SKM-1 (cell line): ENCODE measurements around the gene RNF212.
A peak's percentile ranks its signal among the peaks of the same experiment; 100 is the strongest.

Source experiments
- DNase-seq: peaks from one replicate; lab custom pipeline; 2025; ENCODE audit not compliant: unreplicated experiment; lab: John Stamatoyannopoulos, UW

RNF212 gene

DNA sequence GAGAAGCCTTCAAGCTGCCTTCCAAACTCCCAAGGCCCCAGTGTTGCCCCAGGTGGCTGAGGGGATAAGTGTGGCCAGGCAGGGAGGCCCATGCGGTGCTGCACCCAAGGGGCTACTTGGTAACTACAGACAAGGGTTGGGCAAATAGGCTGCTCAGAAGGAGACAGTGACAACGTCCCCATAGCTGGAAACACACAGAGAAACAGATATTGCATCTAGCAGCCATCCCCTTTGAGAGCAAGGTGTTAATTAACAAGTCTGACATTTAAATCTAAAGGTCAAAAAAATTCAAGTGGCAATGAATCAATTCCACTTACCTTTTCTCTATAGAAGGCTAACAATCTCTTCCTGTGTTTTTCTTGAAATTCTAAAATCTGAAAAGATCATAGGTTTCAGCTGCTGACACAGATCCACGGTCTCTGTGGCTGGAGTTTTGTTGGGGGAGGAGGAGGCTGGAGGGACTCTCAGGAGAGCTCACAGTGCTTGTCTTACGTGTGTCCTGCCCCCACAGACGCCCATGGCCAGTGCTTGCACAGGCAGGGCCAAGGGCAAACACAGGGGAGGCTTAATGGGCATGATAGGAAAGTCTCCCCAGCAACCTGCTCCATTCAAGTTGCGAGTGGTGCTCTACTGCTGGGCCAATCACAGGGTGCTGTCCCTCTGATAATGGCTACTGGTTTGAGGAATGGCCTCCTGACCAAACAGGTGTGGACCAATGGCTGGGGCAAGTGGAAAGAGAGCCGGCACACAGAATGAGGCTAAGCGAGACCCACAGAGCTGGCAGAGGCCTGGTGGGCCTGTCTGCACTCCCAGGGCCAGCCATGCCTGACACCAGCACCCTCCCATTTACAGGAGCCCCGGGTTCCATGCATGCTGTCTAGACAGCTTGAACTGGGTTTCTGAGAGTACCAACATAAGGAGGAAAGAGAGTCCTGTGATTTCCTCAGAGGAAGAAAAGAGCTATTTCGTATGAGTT lies 22.6 kb downstream of the RNF212 start:
- no peak for DNase-seq

DNA sequence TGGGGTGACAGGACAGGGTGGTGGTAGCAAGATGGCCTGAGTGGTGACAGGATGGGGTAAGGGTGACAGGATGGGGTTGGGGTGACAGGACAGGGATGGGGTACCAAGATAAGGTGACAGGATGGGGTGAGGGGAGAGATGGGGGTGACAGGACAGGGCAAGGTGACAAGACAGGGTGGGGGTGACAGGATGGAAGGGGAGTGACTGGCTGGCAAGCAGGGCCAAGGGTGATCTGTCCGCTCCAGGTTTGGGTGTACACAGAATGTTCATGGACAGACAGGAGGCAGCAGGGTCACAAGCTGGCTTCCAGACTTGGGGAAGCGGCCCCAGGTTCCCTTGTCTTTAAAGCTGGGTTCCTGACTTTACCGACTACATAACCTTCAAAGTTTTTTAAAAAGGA lies 23.3 kb downstream of the RNF212 start:
- DNase-seq: no peak

DNA sequence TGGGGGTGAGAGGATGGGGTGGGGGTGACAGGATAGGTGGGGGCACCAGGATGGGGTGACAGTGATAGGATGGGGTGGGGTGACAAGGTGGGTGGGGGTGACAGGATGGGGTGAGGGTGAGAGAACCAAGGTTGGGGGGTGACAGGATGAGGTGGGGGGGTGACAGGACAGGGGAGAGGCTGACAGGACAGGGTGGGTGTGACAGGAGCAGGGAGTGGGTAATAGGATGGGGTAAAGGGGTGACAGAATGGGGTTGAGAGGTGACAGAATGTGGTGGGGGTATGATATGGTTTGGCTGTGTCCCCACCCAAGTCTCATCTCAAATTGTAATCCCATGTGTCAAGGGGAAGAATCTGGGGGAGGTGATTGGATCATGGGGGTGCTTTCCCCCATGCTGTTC lies 26.0 kb downstream of the RNF212 start:
- DNase-seq: no peak

DNA sequence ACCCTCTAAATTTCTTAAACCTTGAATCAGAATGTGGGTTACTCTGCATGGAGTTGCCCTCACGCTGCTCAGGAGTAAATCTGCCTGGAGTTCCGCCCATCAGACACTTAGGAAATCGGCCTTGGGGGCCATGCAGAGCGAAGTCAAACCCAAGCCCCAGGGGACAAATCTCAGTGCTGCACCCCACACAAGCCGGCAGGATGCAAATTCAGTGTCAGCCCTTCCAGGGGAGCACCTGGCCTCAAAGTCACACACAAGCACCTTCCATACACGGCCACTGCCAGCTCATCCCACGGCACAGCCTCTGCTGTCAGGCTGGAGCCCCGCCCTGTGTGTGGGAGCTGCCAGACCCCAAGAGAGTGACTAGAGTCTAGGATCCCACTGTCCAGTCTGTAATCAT lies 27.4 kb downstream of the RNF212 start:
- no peak for DNase-seq

DNA sequence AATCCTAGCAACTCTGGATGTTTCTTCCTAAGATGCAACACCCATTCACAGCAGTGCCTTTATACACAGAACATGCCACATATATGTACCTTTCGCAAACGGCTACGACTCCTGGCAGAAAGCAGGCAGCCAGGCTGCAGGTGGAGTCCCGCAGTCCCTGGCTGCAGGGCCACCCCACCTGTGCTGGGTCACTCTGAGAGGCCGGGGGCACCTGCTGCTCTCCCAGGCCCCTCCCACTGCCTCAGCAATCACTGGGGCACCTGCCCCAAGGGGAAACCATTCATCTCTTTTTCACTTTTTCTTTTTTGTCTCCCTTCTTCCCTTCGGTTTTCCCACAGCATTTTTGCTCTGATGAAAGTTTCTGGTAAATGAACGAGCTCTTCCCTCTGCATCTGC lies 28.0 kb downstream of the RNF212 start:
- DNase-seq: no peak

DNA sequence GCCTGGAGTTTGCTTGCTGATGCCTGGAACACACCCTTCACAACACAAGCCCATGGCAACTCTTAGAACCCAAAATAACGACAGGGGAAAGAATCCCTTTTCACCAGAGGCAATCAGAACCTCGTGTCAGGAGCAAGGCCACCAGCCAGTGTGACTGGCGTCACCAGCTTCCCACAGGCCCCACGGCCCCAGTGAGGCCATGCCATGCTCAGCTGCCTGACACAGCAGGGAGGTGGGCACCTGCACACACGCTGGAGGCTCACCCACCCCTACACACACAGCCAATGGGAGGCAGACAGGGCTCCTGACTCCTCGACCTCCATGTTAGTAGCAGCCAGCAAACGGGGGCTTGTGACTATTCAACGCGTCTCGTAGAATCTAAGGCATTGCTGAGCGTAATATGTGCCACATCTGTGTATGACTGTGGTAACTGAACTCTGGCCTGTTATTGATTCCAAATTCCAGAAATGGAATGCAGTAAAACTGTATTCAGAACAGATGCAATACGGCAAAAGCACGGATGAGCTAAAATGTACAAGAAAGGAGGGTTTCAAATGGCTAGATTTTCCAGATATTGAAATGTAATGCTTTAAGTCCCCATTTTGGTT lies 28.5 kb downstream of the RNF212 start:
- no peak for DNase-seq

DNA sequence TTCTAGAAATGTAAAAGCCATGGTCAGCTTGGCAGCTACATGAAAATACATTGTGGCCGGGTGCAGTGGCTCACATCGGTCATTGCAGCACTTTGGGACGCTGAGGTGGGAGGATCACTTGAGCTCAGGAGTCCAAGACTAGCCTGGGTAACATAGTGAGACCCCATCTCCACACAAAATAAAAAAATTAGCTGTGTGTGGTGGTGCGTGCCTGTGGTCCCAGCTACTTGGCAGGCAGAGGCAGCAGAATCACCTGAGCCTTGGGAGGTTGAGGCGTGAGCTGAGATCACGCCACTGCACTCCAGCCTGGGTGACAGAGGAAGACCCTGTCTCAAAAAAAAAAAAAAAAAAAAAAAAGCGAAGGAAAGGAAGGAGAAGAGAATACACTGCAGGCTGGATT lies 29.0 kb downstream of the RNF212 start:
- no peak for DNase-seq

DNA sequence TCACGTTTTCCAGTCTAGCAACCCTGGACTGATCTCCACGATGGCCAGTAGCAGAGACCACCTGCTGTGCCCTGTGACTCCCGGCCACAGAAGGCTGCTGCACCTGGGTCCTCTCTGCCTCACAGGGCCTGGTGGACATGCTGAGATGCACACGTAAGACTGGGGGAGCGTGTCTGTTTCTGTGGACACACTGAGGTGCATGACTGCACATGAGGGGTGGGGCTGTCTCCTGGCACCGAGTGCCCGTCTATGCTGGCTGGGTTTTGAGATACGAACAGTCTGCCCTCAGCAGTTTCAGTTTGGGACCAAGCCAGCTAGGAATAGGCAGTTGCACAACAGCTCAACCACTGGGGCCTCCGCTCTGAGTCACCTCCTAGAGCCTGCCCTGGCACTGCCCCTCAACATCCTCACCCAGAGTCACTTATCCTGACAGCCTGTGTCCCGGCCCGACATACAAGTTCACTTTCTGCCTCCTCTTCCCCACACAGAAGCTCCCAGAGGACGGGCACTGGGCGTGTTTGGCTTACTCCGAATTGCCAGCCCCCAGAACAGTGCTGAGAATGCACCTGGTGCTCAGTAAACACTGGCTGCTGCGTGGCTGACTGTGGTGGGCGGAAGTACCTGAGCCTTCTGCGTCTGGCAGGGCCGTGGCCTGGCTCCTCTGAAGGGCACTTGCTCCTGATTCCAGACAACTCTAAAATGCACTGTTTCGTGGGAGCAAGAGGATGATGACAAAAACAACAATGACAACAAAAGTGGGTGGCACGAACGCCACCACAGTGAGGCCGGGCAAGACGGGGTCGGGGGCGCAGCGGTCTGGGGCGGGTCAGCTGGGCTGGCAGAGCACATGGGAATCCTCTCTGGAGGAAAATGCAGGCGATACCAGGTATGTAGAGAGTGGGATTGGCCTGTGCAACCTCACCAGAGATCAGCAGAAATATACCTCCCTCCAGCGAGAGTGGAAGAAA lies 30.9 kb downstream of the RNF212 start:
- peak; percentile 80 for DNase-seq

DNA sequence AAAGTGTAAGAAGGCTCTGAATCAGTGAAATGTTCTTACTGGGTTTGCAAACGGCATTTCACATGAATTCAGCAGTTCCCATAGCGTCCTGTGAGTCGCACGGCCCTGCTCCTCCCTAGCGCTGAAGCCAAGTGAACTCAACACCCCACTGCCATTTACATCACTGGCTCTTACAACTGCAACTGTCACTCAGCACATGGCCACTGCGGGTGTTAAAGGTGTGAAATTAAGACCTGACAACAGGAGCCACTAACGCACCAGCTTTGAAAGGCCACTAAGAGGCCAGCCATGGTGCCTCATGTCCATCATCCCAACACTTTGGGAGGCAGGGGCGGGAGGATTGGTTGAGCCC lies 31.7 kb downstream of the RNF212 start:
- DNase-seq: no peak

DNA sequence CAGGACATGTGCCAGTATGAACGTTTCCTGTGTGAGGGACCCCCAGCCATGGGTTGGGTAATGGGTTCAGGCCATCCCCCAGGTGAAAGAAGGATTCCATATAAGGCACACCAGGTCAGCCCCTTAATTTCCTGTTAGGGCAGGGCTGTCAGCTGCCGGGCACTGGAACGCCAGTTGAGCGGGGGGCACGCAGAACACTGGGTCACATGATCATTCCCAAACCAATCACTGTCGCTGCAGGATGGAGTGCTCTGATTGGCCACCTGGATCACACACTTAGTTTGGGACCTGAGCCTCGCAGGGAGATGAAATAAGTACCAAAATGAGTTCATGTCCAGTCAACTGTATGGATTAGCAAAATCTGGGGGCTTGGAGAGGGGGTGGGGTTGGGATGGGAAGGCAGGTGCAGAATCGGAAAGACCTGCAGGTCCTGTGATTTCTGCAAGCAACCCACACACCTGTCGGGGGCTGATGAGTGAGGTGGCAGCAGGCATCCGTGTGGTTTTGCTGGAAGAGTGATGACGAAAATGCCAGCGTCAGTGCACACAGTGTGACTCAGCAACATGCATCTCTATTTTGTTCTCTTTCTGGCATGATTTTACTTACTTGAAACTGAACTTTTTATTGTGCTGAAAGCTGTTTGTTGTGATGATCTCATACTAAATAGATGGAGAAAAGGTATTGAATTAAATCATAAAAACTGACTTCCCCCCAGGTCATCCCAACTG lies 32.2 kb downstream of the RNF212 start:
- DNase-seq: no peak

DNA sequence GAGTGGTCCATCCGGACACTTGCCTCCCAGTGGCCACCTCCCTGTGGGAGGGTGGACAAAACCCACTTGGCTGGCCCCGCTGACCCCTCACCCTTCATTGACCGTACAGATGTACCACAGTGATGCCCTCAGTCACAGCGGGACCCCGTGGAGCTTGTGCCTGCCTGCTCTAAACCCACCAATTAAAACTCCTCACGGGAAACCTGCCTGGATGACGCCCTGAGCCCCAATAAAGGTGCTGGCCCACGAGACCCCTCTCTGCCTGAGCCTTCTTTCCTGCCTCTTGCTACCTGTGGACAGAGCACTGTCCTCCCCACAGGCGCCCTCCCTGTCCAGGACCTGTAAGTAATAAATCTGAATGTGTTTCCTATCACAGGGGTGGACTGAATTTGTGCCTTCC lies 32.9 kb downstream of the RNF212 start:
- no peak for DNase-seq

DNA sequence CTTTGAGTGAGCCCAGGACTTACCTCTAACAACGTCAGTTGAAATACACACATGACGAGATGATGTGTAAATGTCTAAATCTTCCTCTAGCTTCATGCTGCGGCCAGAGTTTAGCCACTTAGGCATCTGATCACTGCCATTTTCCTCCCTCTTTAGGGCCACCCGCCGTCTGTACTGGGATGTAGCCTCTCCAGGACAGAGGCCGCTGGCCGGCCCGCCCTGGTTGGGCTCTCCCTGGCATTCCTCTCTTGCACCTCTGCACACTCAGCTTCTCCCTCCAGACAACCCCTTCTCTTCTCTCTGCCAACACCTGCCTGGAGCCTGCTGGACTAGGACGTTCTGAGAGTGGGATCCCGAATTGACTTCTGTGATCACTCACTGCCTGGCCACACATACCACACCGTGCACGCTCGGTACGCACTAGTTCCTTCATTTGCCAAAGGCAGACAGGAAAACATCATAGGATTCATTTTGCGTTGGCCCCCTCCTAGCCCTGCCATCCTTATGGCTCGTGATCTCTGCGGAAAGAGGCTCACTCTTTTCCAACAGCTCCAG lies 33.6 kb downstream of the RNF212 start:
- no peak for DNase-seq

DNA sequence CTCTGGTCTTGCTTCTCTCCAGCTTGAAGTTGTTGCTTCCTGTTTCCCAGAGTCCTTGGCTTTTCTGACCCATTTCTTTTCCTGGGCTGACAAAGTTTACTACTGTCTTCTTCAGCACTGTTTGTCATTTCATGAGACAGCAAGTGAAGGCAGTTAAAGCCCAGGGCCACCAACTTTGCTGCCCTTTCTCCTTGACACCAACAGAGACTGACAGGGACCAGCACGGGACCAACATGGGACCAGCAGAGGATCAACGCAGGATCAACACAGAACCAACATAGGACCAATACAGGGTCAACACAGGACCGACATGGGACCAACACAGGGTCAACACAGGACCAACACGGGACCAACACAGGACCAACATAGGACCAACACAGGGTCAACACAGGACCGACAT lies 34.9 kb downstream of the RNF212 start:
- DNase-seq: no peak

DNA sequence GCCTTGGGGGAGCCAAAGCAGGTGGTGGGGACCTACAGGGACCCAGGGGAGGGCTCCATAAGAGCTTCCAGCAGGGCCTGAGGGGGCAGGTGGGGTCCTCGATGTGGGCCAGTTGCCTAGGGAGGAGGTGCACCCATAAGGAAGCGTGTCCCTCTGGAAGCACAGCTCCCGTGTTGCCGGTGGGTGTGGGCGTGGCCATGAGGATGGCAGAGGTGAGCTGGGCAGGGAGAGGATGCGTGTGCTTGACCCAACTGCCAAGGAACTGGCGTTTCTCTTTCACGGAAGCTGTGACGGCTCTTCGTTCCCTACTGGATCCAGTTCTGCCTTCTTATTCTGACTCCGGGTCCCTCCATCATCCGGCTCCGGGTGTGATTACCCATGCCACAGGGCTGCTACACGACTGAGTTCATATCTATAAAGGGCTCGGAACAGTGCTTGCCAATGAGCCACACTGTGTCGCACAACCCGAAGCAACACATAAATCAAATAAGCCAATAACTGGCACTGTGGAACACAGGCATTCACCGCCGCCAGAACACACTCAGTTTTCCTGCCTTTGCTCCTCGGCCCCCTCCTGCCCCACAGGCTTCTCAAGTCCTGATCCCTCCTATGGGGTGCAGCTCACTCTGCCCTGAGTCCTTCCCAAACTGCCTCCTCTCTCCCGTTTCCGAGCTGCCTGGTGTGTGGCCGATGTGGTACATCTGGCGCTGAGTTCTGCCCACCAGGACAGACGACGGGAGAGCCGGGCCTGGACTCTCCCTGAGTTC lies 35.5 kb downstream of the RNF212 start:
- DNase-seq: no peak

DNA sequence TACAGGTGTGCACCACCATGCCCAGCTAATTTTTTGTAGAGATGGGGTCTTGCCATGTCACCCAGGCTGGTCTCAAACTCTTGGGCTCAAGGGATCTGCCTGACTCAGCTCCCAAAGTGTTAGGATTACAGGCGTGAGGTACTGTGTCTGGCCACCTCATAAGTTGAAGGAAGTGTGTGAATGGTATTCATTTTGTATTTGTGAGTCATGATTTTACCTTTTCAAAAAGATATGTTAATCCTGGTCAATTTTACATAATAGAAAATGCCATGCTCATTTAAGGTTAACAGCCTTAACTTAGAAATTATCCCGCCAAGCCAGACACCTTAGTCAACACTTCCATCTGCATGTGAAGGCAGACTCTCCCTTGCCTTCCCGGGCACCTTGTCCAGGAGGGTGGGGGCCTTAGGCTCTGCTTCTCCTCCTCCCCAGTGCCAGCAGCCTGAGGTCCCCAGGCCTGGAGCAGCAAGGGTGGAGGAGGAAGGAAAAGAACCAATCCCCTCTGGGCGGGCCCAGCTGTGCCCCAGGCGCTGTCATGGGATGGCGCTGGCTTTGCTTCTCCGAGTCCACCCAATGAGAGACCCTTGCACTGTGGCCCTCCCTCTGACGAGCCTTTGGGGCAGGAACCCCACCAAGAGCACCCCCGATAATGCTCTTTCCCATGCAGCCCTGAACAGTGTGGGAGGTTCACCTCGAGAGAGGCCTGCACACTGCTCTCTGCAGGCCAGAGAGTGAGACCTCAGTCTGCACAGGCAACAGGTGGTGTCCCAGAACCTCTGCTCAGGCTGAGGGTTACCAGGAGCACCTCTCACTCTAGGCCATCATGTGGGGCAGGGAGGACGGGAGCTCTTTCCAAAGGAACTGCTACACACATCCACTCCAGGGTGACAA lies 37.3 kb downstream of the RNF212 start:
- no peak for DNase-seq

DNA sequence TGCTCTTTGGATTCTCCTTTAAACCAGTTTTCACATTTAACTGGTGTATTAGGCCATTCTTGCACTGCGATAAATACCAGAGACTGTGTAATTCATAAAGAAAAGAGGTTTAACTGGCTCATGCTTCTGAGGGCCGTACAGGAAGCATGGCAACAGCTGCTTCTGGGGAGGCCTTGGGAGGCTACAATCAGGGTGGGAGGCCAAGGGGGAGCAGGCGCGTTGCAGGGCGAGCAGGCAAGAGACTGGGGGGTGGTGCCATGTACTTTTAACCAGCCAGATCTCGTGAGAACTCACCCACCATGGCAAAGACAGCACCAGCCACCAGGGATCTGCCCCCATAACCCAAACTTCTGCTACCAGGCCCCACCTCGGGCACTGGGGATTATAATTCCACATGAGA lies 38.1 kb downstream of the RNF212 start:
- no peak for DNase-seq

DNA sequence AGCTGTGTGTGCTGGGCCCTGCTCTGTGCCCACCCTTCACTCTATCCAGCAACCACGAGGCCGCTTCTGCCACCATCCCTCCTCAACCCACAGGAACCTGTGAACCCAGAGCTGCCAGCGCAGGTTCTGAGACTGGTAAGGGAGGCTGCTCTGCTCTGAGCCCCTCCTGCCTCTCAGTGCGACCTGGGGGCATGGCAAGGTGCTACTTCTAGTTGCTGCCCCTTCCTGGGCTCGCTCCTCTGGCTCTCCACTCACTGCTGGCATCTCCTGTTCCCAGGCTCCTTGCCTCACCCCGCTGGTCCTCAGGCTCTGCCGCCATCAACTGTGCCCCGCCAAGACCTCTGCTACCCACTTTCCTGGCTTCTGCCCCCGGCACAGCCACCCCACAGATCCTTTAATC lies 39.3 kb downstream of the RNF212 start:
- DNase-seq: no peak

DNA sequence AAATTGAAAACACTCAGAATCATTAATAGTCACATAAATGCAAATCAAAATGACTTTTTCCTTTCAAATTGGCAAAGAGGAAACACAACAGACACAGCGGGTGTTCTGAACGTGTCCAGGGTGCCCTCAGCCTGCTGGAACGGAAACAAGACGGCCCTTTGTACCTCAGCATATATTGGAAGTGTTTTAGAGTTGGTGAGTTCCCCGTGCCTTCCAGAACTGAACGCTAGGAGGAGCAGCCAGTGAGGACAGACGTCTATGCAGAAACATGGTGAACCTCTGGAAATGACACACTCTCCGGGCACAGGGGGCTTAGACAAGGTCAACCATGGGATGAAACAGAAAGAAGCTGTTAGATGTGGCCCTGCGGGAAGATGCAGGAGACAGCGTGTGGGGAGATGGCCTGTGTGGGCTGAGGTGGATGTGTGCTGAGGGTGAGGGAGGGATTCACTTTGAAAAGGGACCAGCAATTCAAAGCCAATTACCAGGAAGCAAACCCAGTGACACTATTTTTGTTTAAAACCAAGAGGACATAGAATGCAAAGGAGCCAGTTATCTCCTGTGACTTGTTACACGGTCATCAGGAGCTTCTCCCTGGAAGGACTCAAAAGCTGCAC lies 40.4 kb downstream of the RNF212 start:
- DNase-seq: peak; percentile 91
